ENCODE results near the gene ZFPM1.

ZFPM1 gene

DNA sequence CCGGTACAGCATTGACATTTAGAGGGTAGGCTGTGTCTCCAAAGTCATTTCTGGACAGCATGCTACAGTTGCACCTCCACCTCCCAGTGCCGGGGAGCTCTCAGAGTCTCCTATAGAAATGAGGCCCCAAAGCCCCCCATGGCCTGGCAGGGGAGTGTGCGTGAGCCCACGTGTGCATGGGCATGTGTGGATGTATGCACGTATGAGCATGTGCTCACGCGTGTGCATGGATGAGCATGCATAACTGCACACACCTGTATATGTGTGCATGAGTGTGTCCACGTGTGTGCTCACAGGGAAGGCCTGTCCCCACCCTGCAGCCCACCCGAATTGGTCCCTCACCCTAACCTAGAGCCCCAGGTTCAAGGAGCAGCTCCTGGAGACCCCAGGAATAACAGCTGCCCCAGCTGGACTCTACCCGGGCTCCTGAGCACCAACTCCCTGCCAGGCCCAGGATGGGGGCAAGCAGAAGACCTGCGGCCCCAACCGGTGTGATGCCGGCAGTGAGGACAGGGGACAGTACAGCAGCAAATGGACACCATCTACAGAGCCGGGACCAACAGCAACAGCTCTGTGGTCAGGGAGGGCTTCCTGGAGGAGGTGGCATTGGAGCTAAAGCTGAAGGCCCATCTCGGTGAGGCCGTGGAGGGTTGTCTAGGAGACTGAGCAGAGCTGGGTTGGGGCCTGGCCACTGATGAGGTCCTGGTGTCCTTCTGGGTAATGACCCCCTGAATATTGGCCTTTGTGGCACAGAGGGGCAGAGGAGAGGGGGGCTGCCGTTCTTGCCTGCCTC lies 35.2 kb upstream of the ZFPM1 start:
- DNase-seq (ENCODE audit: low spot score) = no peak

GRCh38 chr16:88418869-88419268 lies 34.2 kb upstream of the ZFPM1 start:
- DNase-seq (ENCODE audit: low spot score) = no peak

DNA sequence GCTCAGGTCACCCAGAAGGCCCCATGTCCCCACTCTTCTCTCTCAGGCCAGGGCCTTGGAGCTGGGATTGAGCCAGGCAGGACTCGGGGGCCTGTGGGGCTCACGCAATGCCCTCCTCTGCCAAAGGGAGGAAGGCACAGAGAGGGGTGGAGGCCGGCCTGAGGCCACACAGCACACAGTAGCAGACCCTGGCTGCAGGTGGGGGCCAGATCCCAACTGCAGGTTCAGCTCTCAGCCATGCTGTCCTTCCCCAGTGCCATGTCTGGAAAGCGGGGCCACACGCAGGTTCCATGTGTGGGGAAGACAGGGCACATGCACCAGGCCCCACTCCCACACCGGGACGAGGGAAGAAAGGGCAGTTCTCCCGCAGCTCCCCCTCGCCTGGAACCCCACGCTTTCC lies 33.3 kb upstream of the ZFPM1 start:
- no peak for DNase-seq (ENCODE audit: low spot score)

- DNase-seq (ENCODE audit: low spot score) = no peak
Observed at GRCh38 chr16:88420496-88420895, 32.6 kb upstream of the ZFPM1 start.

DNA sequence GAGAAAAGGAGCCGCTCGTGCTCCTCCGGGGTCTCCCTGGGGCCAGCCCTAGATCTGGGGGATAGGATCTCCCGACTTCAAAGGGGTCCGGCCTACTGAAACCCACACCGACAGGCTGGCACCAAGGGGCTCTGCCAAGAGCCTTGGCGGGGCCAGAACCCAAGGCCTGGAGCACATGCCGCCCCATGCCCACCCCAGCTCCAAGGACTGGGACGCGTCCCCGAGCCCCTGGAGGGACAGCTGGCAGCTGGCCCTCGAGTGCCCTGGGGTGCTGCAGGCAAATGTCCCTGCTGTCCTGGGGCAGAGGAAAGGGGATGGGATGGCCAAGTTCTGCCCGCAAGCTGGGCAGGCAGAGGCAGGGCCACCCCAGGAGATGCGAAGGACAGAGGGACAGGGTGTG lies 31.8 kb upstream of the ZFPM1 start:
- no peak for DNase-seq (ENCODE audit: low spot score)

GRCh38 chr16:88421871-88422433 lies 31.1 kb upstream of the ZFPM1 start:
- DNase-seq (ENCODE audit: low spot score) = no peak

DNA sequence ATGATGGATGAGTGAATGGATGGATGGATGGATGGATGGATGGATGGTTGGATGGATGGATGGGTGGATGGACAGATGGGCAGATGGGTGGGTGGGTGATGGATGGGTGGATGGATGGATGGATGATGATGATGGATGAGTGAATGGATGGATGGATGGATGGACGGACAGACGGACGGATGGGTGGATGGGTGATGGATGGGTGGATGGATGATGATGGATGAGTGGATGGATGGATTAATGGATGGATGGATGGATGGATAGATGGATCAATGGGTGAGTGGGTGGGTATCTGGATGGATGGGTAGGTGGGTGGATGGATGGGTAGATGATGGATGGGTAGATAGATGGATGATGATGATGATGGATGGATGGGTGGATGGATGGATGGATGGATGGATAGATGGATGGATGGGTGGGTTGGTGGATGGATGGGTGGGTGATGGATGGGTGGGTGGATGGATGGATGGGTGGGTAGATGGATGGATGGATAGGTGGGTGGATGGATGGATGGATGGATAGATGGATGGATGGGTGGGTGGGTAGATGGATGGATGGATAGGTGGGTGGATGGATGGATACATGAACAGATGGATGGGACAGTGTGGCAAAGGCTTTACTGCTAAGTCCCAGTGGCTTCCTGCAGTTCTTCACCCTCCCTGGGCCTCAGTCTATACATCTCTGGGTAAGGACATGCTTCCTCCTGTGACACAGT lies 30.2 kb upstream of the ZFPM1 start:
- no peak for DNase-seq (ENCODE audit: low spot score)

DNA sequence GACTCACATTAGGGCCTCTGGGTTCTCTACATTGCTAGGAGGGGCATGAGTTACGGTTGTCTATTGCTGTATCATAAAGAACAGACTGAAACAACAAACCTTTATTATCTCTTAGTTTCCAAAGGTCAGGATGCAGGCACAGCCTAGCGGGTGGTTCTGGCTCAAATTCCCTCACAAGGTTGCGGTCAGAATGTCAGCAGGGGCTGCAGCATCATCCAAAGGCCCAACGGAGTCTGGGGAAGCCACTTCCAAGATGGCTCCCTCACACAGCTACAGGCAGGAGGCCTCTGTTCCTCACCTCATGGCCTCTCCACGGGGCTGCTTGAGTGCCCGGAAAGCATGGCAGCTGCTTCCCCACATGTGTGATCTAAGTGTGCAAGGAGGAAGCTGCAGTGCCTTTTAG lies 29.6 kb upstream of the ZFPM1 start:
- no peak for DNase-seq (ENCODE audit: low spot score)

DNA sequence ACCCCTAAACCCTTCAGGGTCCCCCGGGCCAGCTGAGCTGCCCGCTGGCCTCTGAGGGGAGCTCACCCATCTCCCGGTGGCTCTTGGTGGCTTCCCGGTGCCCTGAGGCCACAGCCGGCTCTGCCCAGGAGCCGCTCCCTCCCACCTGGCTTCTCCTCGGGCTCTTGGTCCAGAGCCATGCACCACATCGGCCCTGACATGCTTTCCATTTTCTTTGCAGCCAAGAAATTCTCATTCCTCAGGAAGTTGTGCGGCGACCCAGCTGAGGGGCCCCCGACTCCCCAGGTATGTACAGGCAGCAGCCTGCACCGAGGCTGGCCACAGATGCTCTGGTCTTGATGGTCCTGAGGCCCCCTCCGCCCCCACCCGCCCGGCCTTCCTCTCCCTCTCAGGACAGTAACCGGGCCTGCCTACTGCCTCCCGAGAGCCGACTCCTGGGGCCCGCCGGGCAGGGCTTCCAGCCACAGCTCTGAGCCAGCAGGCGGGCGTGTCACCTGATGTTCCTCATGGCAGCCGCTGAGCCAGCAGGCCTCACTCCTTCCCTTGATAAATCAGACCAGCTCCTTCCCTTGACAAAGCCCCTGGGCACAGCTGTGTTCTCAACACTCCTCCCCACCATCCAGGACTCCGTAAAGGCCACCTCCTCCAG lies 28.4 kb upstream of the ZFPM1 start:
- no peak for DNase-seq (ENCODE audit: low spot score)

- DNase-seq (ENCODE audit: low spot score) = no peak
Observed at GRCh38 chr16:88426018-88426417, 27.1 kb upstream of the ZFPM1 start.

DNA sequence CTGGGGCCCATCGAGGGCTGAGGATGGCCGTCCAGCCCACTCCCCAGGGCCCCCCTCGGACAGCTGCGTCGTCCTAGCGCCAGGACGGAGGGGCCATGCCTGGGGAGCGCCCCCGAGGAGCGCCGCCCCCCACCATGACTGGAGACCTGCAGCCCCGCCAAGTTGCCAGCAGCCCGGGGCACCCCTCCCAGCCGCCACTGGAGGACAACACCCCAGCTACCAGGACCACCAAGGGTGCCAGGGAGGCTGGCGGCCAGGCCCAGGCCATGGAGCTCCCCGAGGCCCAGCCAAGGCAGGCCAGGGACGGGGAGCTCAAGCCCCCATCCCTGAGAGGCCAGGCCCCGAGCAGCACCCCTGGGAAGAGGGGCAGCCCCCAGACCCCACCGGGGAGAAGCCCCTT lies 25.7 kb upstream of the ZFPM1 start:
- no peak for DNase-seq (ENCODE audit: low spot score)

DNA sequence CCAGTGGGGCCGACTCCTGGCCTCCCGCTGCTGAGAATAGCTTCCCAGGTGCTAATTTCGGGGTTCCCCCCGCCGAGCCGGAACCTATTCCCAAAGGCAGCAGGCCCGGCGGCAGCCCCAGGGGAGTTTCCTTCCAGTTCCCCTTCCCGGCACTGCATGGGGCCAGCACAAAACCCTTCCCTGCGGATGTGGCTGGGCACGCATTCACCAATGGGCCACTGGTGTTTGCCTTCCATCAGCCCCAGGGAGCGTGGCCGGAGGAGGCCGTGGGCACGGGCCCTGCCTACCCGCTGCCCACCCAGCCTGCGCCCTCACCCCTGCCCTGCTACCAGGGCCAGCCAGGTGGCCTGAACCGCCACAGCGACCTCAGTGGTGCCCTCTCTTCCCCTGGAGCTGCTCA lies 24.9 kb upstream of the ZFPM1 start:
- no peak for DNase-seq (ENCODE audit: low spot score)

DNA sequence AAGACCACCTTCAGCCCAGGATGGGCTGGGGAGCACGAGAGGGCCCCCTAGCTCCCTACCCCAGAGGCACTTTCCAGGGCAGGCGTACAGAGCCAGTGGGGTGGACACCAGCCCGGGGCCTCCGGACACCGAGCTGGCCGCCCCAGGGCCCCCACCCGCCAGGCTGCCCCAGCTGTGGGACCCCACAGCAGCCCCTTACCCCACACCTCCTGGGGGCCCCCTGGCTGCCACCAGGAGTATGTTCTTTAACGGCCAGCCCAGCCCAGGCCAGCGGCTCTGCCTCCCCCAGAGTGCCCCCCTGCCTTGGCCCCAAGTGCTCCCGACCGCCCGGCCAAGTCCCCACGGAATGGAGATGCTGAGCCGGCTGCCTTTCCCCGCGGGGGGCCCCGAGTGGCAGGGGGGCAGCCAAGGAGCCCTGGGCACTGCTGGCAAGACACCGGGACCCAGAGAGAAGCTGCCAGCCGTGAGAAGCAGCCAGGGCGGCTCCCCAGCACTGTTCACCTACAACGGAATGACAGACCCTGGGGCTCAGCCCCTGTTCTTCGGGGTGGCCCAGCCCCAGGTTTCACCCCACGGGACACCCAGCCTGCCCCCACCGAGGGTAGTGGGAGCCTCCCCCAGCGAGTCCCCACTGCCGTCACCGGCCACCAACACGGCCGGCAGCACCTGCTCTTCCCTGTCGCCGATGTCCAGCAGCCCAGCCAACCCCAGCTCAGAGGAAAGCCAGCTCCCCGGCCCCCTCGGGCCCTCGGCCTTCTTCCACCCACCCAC lies 24.3 kb upstream of the ZFPM1 start:
- DNase-seq (ENCODE audit: low spot score) = no peak

- no peak for DNase-seq (ENCODE audit: low spot score)
Observed at GRCh38 chr16:88429387-88430184, 23.5 kb upstream of the ZFPM1 start.

DNA sequence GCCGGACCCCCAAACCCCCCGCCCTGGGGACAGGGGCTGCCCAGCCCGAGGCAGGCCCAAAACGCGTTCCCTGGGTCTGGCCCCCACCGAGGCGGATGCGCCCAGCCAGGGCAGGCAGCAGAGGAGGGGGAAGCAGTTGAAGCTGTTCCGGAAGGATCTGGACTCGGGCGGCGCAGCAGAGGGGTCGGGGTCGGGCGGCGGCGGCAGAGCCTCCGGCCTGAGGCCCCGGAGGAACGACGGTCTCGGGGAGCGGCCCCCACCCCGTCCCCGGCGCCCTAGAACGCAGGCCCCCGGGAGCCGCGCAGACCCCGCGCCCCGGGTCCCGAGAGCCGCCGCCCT lies 22.9 kb upstream of the ZFPM1 start:
- DNase-seq (ENCODE audit: low spot score) = no peak

DNA sequence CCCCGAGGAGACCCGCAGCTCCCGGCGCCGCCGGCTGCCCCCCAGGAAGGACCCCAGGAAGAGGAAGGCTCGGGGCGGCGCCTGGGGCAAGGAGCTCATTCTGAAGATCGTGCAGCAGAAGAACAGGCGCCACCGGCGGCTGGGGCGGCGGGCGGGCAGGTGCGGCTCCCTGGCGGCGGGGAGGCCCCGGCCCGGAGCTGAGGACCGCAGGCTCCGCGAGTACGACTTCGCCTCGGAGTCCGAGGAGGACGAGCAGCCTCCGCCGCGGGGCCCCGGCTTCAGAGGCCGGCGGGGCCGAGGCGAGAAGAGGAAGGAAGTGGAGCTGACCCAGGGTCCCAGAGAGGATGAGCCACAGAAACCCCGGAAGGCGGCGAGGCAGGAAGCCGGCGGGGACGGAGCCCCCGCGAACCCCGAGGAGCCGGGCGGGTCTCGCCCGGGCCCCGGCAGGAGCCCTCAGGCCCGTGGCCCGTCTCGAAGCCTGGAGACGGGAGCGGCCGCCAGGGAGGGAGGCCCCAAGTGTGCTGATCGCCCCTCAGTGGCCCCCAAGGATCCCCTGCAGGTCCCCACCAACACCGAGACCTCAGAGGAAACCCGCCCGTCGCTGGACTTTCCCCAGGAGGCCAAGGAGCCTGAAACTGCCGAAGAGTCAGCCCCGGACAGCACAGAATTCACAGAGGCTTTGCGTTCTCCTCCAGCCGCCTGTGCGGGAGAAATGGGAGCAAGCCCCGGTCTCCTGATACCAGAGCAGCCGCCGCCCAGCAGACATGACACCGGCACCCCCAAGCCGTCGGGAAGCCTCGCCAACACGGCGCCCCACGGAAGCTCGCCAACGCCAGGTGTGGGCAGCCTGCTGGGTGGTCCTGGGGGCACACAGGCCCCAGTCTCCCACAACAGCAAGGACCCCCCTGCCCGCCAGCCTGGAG lies 22.3 kb upstream of the ZFPM1 start:
- DNase-seq (ENCODE audit: low spot score) = no peak

GRCh38 chr16:88431651-88432050 lies 21.4 kb upstream of the ZFPM1 start:
- no peak for DNase-seq (ENCODE audit: low spot score)

DNA sequence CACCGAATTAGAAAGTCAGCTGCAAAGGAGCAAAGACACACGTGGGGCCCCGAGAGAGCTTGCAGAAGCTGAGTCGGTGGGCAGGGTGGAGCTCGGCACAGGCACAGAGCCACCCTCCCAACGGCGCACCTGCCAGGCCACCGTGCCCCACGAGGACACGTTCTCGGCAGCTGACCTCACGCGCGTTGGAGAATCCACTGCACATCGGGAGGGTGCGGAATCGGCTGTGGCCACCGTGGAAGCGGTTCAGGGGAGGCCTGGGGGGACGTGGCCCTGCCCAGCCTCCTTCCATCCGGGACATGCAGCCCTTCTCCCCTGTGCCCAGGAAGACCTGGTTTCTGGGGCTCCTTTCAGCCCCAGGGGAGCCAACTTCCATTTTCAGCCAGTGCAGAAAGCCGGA lies 20.9 kb upstream of the ZFPM1 start:
- no peak for DNase-seq (ENCODE audit: low spot score)

GRCh38 chr16:88432753-88433152 lies 20.3 kb upstream of the ZFPM1 start:
- DNase-seq (ENCODE audit: low spot score) = no peak

GRCh38 chr16:88433632-88434352 lies 19.3 kb upstream of the ZFPM1 start:
- no peak for DNase-seq (ENCODE audit: low spot score)

Data from ecto neural progenitor cell (in vitro differentiated cells).